Lower leg skin (tissue), 3 donors: ENCODE measurements around the gene TAL1.

Experiments
- POLR2A ChIP-seq, 2 donors: fragments of 450-650 bp; IDR thresholded peaks; one replicate each; pipeline ENCODE4 v1.6.1; 2016 to 2017; ENCODE audit warnings: antibody characterized with exemption in 2 of 2, mild to moderate bottlenecking in 1 of 2, moderate library complexity in 1 of 2
- TF ChIP-seq, protein P1 (sequence below), 3 donors: fragments of 450-650 bp; IDR thresholded peaks; one replicate each; pipeline ENCODE4 v1.5.1; 2016; ENCODE audit warnings: antibody characterized with exemption in 3 of 3, mild to moderate bottlenecking in 3 of 3, moderate library complexity in 2 of 3

DNA sequence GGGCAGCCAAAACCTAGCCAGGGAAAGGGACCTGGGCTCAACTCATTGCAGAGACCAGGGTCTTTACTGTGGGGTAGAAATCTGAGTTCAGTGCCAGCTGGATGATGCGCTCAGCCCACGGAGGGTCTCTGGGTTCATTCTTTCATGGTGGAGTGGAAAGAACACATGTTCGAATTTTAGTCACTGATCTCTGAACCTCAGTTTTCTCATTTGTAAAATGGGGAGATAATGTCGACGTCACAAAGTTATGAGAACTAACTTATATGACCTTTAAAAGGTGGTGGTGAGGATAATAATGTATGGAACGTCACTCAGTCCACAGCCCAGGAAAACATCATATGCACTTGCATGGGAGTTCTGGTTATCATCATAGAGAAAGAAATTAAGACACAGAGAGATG, 1.2 kb upstream of the TAL1 start:
- TF ChIP-seq, protein P1, sequence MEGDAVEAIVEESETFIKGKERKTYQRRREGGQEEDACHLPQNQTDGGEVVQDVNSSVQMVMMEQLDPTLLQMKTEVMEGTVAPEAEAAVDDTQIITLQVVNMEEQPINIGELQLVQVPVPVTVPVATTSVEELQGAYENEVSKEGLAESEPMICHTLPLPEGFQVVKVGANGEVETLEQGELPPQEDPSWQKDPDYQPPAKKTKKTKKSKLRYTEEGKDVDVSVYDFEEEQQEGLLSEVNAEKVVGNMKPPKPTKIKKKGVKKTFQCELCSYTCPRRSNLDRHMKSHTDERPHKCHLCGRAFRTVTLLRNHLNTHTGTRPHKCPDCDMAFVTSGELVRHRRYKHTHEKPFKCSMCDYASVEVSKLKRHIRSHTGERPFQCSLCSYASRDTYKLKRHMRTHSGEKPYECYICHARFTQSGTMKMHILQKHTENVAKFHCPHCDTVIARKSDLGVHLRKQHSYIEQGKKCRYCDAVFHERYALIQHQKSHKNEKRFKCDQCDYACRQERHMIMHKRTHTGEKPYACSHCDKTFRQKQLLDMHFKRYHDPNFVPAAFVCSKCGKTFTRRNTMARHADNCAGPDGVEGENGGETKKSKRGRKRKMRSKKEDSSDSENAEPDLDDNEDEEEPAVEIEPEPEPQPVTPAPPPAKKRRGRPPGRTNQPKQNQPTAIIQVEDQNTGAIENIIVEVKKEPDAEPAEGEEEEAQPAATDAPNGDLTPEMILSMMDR (IDR thresholded peaks at IDR 0.05): no peak
- no peak for TF ChIP-seq POLR2A (IDR thresholded peaks at IDR 0.05)
